ENCODE measurements around the gene IP6K1. TPM values are rescaled to one million over a fixed set of nuclear protein-coding genes. Genes with fewer than 3 reads are reported as not detected.

The IP6K1 gene
- total RNA-seq, 4 donors from 2014 or later, result 37.8 to 64.9 (median 43.5) TPM

GRCh38 chr3:49805367-49805782 is 19.0 kb upstream of the IP6K1 start:
- peaks cover 4 to 59% (median 40%) of the 10 kb centered on the region in 3 donors for H3K4me1 ChIP-seq
- H3K4me3 ChIP-seq, result peak overlapping the region in 1 of 2 donors; percentile 91
- H3K9me3 ChIP-seq, result no peaks in the 10 kb centered on the region

GRCh38 chr3:49804141-49805041 is 18.0 kb upstream of the IP6K1 start:
- Histone ChIP-seq H3K27me3 (no peaks in the 10 kb centered on the region), H3K4me3 (peak overlapping the region in 1 of 2 donors; percentile 91), H3K9me3 (no peaks in the 10 kb centered on the region), H3K4me1 (peaks cover 4 to 64% (median 47%) of the 10 kb centered on the region in 3 donors), H3K36me3 (peaks cover 0 to 19% of the 10 kb centered on the region in 2 donors), H3K27ac (peak overlapping the region in 3 of 4 donors; percentile 93 to 95 (median 94))
- WGBS, 2 donors (ENCODE audit: low coverage in 1 of 2), result 40 to 62% methylated on average over 2 to 4 of the region's 26 CpGs
- TF ChIP-seq CTCF (IDR thresholded peaks at IDR 0.05), result no peak
- ATAC-seq, result no peak

More at GRCh38 chr3:49805367-49805782, 19.0 kb upstream of the IP6K1 start:
- peak overlapping the region; percentile 55 to 95 (median 94) for H3K27ac ChIP-seq
- peak; percentile 52 for ATAC-seq
- peaks cover 0 to 29% of the 10 kb centered on the region in 2 donors for H3K36me3 ChIP-seq
- WGBS, 2 donors (ENCODE audit: low coverage in 1 of 2), result 20% methylated on average over 2 of the region's 3 CpGs; no CpG with 5 or more reads in 1 of the 2 donors
- no peaks in the 10 kb centered on the region for H3K27me3 ChIP-seq
- TF ChIP-seq CTCF (IDR thresholded peaks at IDR 0.05) (no peak), POLR2AphosphoS5 (IDR thresholded peaks at IDR 0.05) (peak; percentile 57)

- Histone ChIP-seq H3K27me3 (no peaks in the 10 kb centered on the region), H3K36me3 (peaks cover 0 to 12% of the 10 kb centered on the region in 2 donors), H3K27ac (peak overlapping the region; percentile 54 to 95 (median 94)), H3K9me3 (no peaks in the 10 kb centered on the region), H3K4me1 (peaks cover 4 to 68% (median 52%) of the 10 kb centered on the region in 3 donors), H3K4me3 (peak overlapping the region; percentile 58 to 91)
- TF ChIP-seq POLR2AphosphoS5 (IDR thresholded peaks at IDR 0.05), result no peak
- peak in 1 of 4 experiments; percentile 16 for TF ChIP-seq CTCF (IDR thresholded peaks at IDR 0.05)
- TF ChIP-seq EP300 (IDR thresholded peaks at IDR 0.05), result no peak
- ATAC-seq, result peak; percentile 27
- 3% methylated on average over 13 of the region's 41 CpGs; no CpG with 5 or more reads in 1 of the 2 donors for WGBS, 2 donors (ENCODE audit: low coverage in 1 of 2)
Observed at GRCh38 chr3:49803465-49804140, 17.3 kb upstream of the IP6K1 start.

GRCh38 chr3:49802719-49803464 is 16.6 kb upstream of the IP6K1 start, which contains the start of gene INKA1:
TSS of gene INKA1 (plus strand) at chr3:49803261. CDS start at chr3:49803393, 132 bp downstream.
- Histone ChIP-seq H3K4me3 (peak within 1 kb of the TSS; percentile 58 to 91), H3K27ac (peak within 1 kb of the TSS; percentile 54 to 95 (median 94)), H3K27me3 (no peaks in the 10 kb centered on the region), H3K4me1 (peaks cover 4 to 61% (median 52%) of the 10 kb centered on the region in 3 donors), H3K36me3 (peaks cover 0 to 4% of the 10 kb centered on the region in 2 donors), H3K9me3 (no peaks in the 10 kb centered on the region)
- no CpG with 5 or more reads among the region's 71 CpGs for WGBS, 2 donors (ENCODE audit: low coverage in 1 of 2)
- TF ChIP-seq EP300 (IDR thresholded peaks at IDR 0.05), result no peak
- TF ChIP-seq POLR2AphosphoS5 (IDR thresholded peaks at IDR 0.05), result peak; percentile 66
- TF ChIP-seq CTCF (IDR thresholded peaks at IDR 0.05), result peak in 3 of 4 experiments; percentile 88 to 96 (median 93)
- TF ChIP-seq POLR2A (IDR thresholded peaks at IDR 0.05), result peak; percentile 32 to 70
- peak; percentile 88 for ATAC-seq
